GM12878 (cell line): Measurements from ENCODE around the gene CDON. TPM values are rescaled to one million over a fixed set of nuclear protein-coding genes. Genes with fewer than 3 reads are reported as not detected.

Source experiments
- ATAC-seq: fragments of 200-7000 bp; cut with Tn5 transposase; 3 replicates; pipeline ENCODE4 v1.9.1; 2020; ENCODE audit warnings: mild to moderate bottlenecking, moderate library complexity
- BruUV-seq: library from RNA; stranded (reverse); fragments of 400-500 nt; replicated peaks from 2 replicates; lab custom pipeline; 2021; lab: Mats Ljungman, UMichigan
- CTCF ChIA-PET: fragments of 300-600 bp; sonication (Branson Sonifier 250); formaldehyde crosslinking; extraction: SDS; loops from one replicate; lab custom pipeline; 2021; ENCODE audit warnings: inconsistent platforms; lab: Yijun Ruan, JAX
- POLR2A ChIA-PET: fragments of 350-600 bp; formaldehyde crosslinking; extraction: SDS; loops from one replicate; lab custom pipeline; 2021; ENCODE audit warnings: inconsistent platforms; lab: Charles Lee
- RAD21 ChIA-PET: fragments of 300-600 bp; sonication (Branson Sonifier 250); formaldehyde crosslinking; loops from one replicate; lab custom pipeline; 2023; ENCODE audit warnings: antibody characterized with exemption; ENCODE audit not compliant: unreplicated experiment; lab: Charles Lee
- SMC1A ChIA-PET: fragments of 300-600 bp; sonication (Branson Sonifier 250); formaldehyde crosslinking; loops from one replicate; lab custom pipeline; 2023; ENCODE audit not compliant: unreplicated experiment, uncharacterized antibody; lab: Charles Lee
- DNase-seq: peaks from one replicate; pipeline ENCODE4 v3.0.0-alpha.2; 2011; ENCODE audit warnings: low read depth, low spot score
- FAIRE-seq: peaks from 3 replicates; lab custom pipeline; 2011; peaks lifted over from hg19 to GRCh38; lab: Jason Lieb, UNC
- H2AFZ ChIP-seq: 2 replicates; pipeline ENCODE4 v1.6.0; 2011; ENCODE audit warnings: low read depth, low read length, control low read depth; ENCODE audit not compliant: control insufficient read depth
- H3K27ac ChIP-seq: 2 replicates; pipeline ENCODE4 v1.5.1; 2011; ENCODE audit warnings: control low read depth; ENCODE audit not compliant: control insufficient read depth, insufficient read depth
- H3K27me3 ChIP-seq, 2 experiments: replicated peaks in 1 of 2; 2 replicates each; pipeline versions ENCODE4 v1.6.0 to v1.6.1; 2011; ENCODE audit warnings: low read length in 1 of 2; ENCODE audit not compliant: control insufficient read depth in 2 of 2, insufficient read depth in 2 of 2
- H3K36me3 ChIP-seq, 2 experiments: 2 replicates each; pipeline ENCODE4 v1.5.1; 2011; ENCODE audit warnings: low read length in 1 of 2; ENCODE audit not compliant: control insufficient read depth in 2 of 2, insufficient read depth in 2 of 2
- H3K4me1 ChIP-seq: 2 replicates; pipeline ENCODE4 v1.6.1; 2011; ENCODE audit warnings: mild to moderate bottlenecking, low read length, moderate library complexity, mixed read lengths; ENCODE audit not compliant: control insufficient read depth, insufficient read depth
- H3K4me2 ChIP-seq: 2 replicates; pipeline ENCODE4 v1.6.0; 2011; ENCODE audit warnings: control low read depth; ENCODE audit not compliant: control insufficient read depth, insufficient read depth
- H3K4me3 ChIP-seq: fragments of 200-600 bp; sonication (generic); 2 replicates; pipeline ENCODE4 v1.5.1; 2016
- H3K79me2 ChIP-seq: 2 replicates; pipeline ENCODE4 v1.6.0; 2011; ENCODE audit warnings: low read length; ENCODE audit not compliant: control insufficient read depth, insufficient read depth
- H3K9ac ChIP-seq: 2 replicates; pipeline ENCODE4 v1.8.0; 2011; ENCODE audit warnings: low read length, control low read depth, mixed read lengths; ENCODE audit not compliant: control insufficient read depth, insufficient read depth
- H3K9me3 ChIP-seq: replicated peaks from 3 replicates; pipeline ENCODE4 v1.5.1; 2011; ENCODE audit warnings: mild to moderate bottlenecking, low read length; ENCODE audit not compliant: control insufficient read depth, insufficient read depth
- H4K20me1 ChIP-seq: 2 replicates; pipeline ENCODE4 v1.6.0; 2011; ENCODE audit not compliant: control insufficient read depth, insufficient read depth
- BCL11A ChIP-seq: IDR thresholded peaks from 2 replicates; pipeline ENCODE4 v1.6.1; 2011; ENCODE audit warnings: low read depth, low read length
- CUX1 ChIP-seq: IDR thresholded peaks from 2 replicates; pipeline ENCODE4 v1.6.1; 2012; ENCODE audit warnings: improper control_type of control experiment, low read depth, low read length; ENCODE audit not compliant: insufficient replicate concordance
- GABPA ChIP-seq: IDR thresholded peaks from 2 replicates; pipeline ENCODE4 v1.6.1; 2014; ENCODE audit warnings: antibody characterized with exemption, low read depth, mild to moderate bottlenecking, inconsistent platforms
- SMAD5 ChIP-seq: IDR thresholded peaks from 2 replicates; pipeline ENCODE4 v1.6.1; 2016; ENCODE audit warnings: antibody characterized with exemption, low read depth
- SP1 ChIP-seq: IDR thresholded peaks from one replicate; pipeline ENCODE4 v1.6.1; 2011; ENCODE audit warnings: low read depth, low read length
- STAT1 ChIP-seq: fragments of 450-650 bp; conservative IDR thresholded peaks from 2 replicates; pipeline ENCODE4 v1.6.1; 2014; ENCODE audit warnings: antibody characterized with exemption, mild to moderate bottlenecking
- YBX1 ChIP-seq: fragments of 450-650 bp; IDR thresholded peaks from 2 replicates; pipeline ENCODE4 v1.6.1; 2016; ENCODE audit warnings: antibody characterized with exemption
- ZBTB11 ChIP-seq: fragments of 450-650 bp; formaldehyde crosslinking; IDR thresholded peaks from 2 replicates; pipeline ENCODE4 v1.5.0; 2022; ENCODE audit warnings: mild to moderate bottlenecking, missing genetic modification characterization
- ZNF217 ChIP-seq: fragments of 450-650 bp; IDR thresholded peaks from 2 replicates; pipeline ENCODE4 v1.6.1; 2017; ENCODE audit warnings: antibody characterized with exemption, mild to moderate bottlenecking
- WGBS: methylation state at CpG from one replicate; pipeline ENCODE4 v1.1.6; 2016; ENCODE audit warnings: low lambda C conversion rate; ENCODE audit not compliant: insufficient replicate concordance, insufficient coverage; ENCODE audit errors: missing lambda C conversion rate; 5-methylcytosine and 5-hydroxymethylcytosine counted together
- in situ Hi-C: fragments of 300-500 bp; cut with MboI; formaldehyde crosslinking; loops from 9 replicates; pipeline ENCODE4 v1.14.3; 2018; ENCODE audit warnings: mixed read lengths
- intact Hi-C: fragments of 100-400 bp; cut with micrococcal nuclease; formaldehyde crosslinking; loops from one replicate; pipeline ENCODE4 v1.14.2; 2022; ENCODE audit not compliant: unreplicated experiment
- polyA plus RNA-seq, 11 experiments: library from polyadenylated mRNA; depleted of rRNA in 4 of 11; unstranded in 6 of 11; stranded (reverse) in 5 of 11; fragments of >200 nt; fragmentation: Nextera tagmentation in 4 of 11; fragmentation: Illumina TruSeq in 1 of 11; extraction: Ambion mirVana in 4 of 11; extraction: Trizol in 1 of 11; gene quantifications; 1 replicate in 1 of 11; 2 replicates in 10 of 11; pipeline versions ENCODE4 v1.2.1 to v1.2.3, GENCODE V29; 2011 to 2016; ENCODE audit warnings: inconsistent platforms in 2 of 11, missing spikeins in 2 of 11, low read depth in 1 of 11
- total RNA-seq, 4 experiments: library from RNA; depleted of rRNA in 3 of 4; stranded (reverse); fragments of >200 nt in 3 of 4; fragmentation: Illumina TruSeq in 1 of 4; extraction: Trizol in 1 of 4; gene quantifications; 2 replicates each; pipeline versions ENCODE4 v1.2.1 to v1.2.3, GENCODE V29; 2013 to 2021

Gene CDON
- total and polyA plus RNA-seq, 10 of the 15 experiments (the other 5 are each of a cell fraction or from before 2014, with no cell fraction given), result 0.07 to 4.2 (median 0.36) TPM

GRCh38 chr11:126103150-126103549 lies 40.5 kb upstream of the CDON start:
- TF ChIP-seq ZNF217 (no peak), SMAD5 (no peak), STAT1 (no peak), SP1 (no peak), GABPA (no peak), ZBTB11 (CRISPR knock-in tag) (no peak), CUX1 (no peak), BCL11A (no peak), YBX1 (no peak)
- no peak overlapping the region for H3K4me3 ChIP-seq
- H3K9me3 ChIP-seq, result no peaks in the 10 kb centered on the region
- in situ Hi-C loops, result no loop called here
- no peaks in the 10 kb centered on the region for H3K36me3 ChIP-seq
- no peak for FAIRE-seq
- ChIA-PET CTCF (interaction anchor here (0.9 to 1.0 kb wide), 2 partner anchors 85 to 181 kb away, joined by 3 to 4 read pairs; no protein-coding TSS in a partner anchor), SMC1A (interaction anchor here (1.5 kb wide), 1 partner anchor 160 kb away, joined by 3 read pairs; no protein-coding TSS in a partner anchor), RAD21 (no interaction called here), POLR2A (no interaction called here)
- H3K9ac ChIP-seq, result no peak overlapping the region
- DNase-seq, result no peak
- H3K27me3 ChIP-seq, result no peaks in the 10 kb centered on the region; a peak in 1 of 4 replicates
- ATAC-seq, result no peak
- no TSS peak for BruUV-seq
- no peaks in the 10 kb centered on the region for H4K20me1 ChIP-seq
- no peaks in the 10 kb centered on the region for H3K79me2 ChIP-seq
- 38% methylated on average over 5 of the region's 5 CpGs for WGBS
- no peak overlapping the region; the same call in 1 of the 2 replicates for H3K27ac ChIP-seq
- H3K4me1 ChIP-seq, result peaks cover 10% of the 10 kb centered on the region
- no peak overlapping the region for H2AFZ ChIP-seq
- intact Hi-C loops, result no loop called here
- H3K4me2 ChIP-seq, result no peak overlapping the region
